ENCODE measurements around the gene PPFIA2. TPM values are rescaled to one million over a fixed set of nuclear protein-coding genes. Genes with fewer than 3 reads are reported as not detected.

PPFIA2 gene
- total and polyA plus RNA-seq, 7 donors = 0.04 to 1.2 (median 0.25) TPM

DNA sequence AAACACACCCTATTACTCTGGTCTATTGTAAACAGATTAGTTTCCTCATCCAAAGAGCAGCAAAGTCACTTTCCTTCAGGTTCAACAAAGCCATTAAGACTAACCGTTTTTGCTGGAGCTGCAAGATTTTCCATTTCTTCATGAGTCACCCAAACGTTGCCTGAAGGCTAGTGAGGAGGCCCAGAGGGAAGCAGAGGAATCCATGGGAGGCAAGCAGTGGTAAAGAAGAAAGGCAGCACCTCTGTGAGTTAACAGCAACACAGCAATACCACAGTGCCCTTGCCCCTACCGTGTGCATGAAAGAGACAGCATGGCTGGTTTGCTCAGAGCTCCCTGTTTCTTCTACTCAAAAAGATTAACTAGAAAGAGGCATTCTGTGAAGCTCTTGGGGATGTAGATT is 475.0 kb downstream of the PPFIA2 start:
- no peak for DNase-seq
- intact Hi-C loops (cut with DNase I) = no loop called here
- Histone ChIP-seq H3K9me3 (no peaks in the 10 kb centered on the region), H3K27me3 (ENCODE audit: insufficient read depth in 3 of 3, low read length in 2 of 3) (no peaks in the 10 kb centered on the region), H3K4me3 (no peak overlapping the region), H3K4me1 (no peaks in the 10 kb centered on the region), H3K27ac (no peak overlapping the region), H3K36me3 (ENCODE audit: insufficient read depth in 1 of 2, low read depth in 1 of 2) (no peaks in the 10 kb centered on the region)
- 45 to 63% (median 49%) methylated on average over 3 of the region's 3 CpGs for WGBS, 3 donors
- no peak for TF ChIP-seq CTCF (IDR thresholded peaks at IDR 0.05)
- no peak for ATAC-seq

DNA sequence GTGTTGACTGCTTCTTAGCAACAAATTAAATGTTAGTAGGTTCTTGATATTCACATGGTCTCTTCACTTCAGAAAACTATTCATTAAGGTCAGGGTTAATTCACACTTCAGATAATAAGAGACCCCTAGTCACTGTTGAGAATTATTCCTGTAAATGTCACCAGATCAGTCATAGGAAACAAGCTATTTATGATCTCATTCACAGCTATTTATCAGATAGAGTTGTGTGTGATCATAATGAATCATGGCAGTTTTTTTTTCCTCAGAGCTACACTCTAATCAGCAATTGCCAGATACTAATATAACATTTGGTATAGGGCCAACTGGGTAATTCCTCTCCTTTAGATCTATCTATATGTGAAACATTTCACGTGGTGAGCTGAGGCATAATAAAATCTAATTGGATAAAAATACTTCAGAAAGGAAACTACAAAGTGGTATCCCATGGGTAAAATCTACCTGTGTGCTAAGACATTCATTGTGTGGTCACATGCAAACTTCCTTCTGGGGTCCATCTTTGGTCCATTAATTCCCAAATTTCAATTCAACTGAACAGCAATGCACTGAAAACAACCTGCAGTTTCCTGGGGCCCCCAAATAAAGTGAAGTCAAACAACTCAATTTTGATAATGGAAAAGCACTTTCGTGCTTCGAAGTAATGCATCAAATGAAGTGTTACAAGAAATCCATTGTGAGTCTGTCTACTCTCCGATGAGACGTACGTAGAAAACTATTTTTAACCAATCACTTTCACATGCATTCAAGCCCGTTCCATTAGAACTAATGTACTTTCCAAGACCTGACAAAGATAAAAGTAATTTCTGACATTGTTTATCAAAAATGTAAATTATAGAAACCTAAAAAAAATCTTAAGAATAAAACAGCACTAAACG is 484.3 kb downstream of the PPFIA2 start:
- no peak for TF ChIP-seq CTCF (IDR thresholded peaks at IDR 0.05)
- intact Hi-C loops (cut with DNase I) = no loop called here
- Histone ChIP-seq H3K36me3 (ENCODE audit: insufficient read depth in 1 of 2, low read depth in 1 of 2) (no peaks in the 10 kb centered on the region), H3K27ac (no peak overlapping the region), H3K4me3 (no peak overlapping the region), H3K27me3 (ENCODE audit: insufficient read depth in 3 of 3, low read length in 2 of 3) (no peaks in the 10 kb centered on the region), H3K4me1 (no peaks in the 10 kb centered on the region), H3K9me3 (no peaks in the 10 kb centered on the region)
- 83 to 90% (median 86%) methylated on average over 8 of the region's 8 CpGs for WGBS, 3 donors
- ATAC-seq (no peak), DNase-seq (no peak)

GRCh38 chr12:81270385-81270784 is 488.8 kb downstream of the PPFIA2 start:
- intact Hi-C loops (cut with DNase I) = no loop called here
- Histone ChIP-seq H3K27ac (no peak overlapping the region), H3K27me3 (ENCODE audit: insufficient read depth in 3 of 3, low read length in 2 of 3) (no peaks in the 10 kb centered on the region), H3K9me3 (no peaks in the 10 kb centered on the region), H3K36me3 (ENCODE audit: insufficient read depth in 1 of 2, low read depth in 1 of 2) (no peaks in the 10 kb centered on the region), H3K4me3 (no peak overlapping the region), H3K4me1 (no peaks in the 10 kb centered on the region)
- DNase-seq (no peak), ATAC-seq (no peak)
- no peak for TF ChIP-seq CTCF (IDR thresholded peaks at IDR 0.05)
- WGBS, 3 donors = 92 to 97% (median 97%) methylated on average over 5 of the region's 5 CpGs

GRCh38 chr12:81263072-81263471 is 496.1 kb downstream of the PPFIA2 start:
- Histone ChIP-seq H3K4me1 (no peaks in the 10 kb centered on the region), H3K9me3 (no peaks in the 10 kb centered on the region), H3K27ac (no peak overlapping the region), H3K36me3 (ENCODE audit: insufficient read depth in 1 of 2, low read depth in 1 of 2) (peaks cover 0 to 4% of the 10 kb centered on the region in 2 donors), H3K4me3 (no peak overlapping the region), H3K27me3 (ENCODE audit: insufficient read depth in 3 of 3, low read length in 2 of 3) (no peaks in the 10 kb centered on the region)
- no peak for TF ChIP-seq CTCF (IDR thresholded peaks at IDR 0.05)
- ATAC-seq (no peak), DNase-seq (no peak)
- intact Hi-C loops (cut with DNase I) = no loop called here
- 70 to 81% (median 74%) methylated on average over 2 of the region's 2 CpGs for WGBS, 3 donors

All from psoas muscle (tissue), 8 donors.